T-helper 2 cell treated with Interferon-gamma antibody and Interleukin-4, amounts not matched to agents 5 μg/mL and 100 μg/mL, for 36 hours (primary cell): ENCODE data around the gene ADGRD1.
"Not testable (repeated sequence)": the region's sequence is repeated elsewhere in the genome, so short reads cannot be mapped to it uniquely, and the experiment has no call there.

Source experiments
- DNase-seq: peaks from one replicate; pipeline ENCODE4 v3.0.0; 2021; ENCODE audit warnings: low spot score
- H3K27ac Mint-ChIP-seq: one replicate; pipeline ENCODE4 v1.8.0; 2021; ENCODE audit warnings: mild to moderate bottlenecking, mixed read lengths
- H3K27me3 Mint-ChIP-seq: one replicate; pipeline ENCODE4 v1.8.0; 2021; ENCODE audit warnings: low read depth, mixed read lengths
- H3K36me3 Mint-ChIP-seq: one replicate; pipeline ENCODE4 v1.8.0; 2021; ENCODE audit warnings: low read depth, mixed read lengths
- H3K4me1 Mint-ChIP-seq: one replicate; pipeline ENCODE4 v1.8.0; 2021; ENCODE audit warnings: low read depth, mixed read lengths
- H3K4me3 Mint-ChIP-seq: one replicate; pipeline ENCODE4 v1.8.0; 2022; ENCODE audit warnings: mild to moderate bottlenecking, moderate library complexity, mixed read lengths
- H3K9me3 Mint-ChIP-seq: one replicate; pipeline ENCODE4 v1.8.0; 2021; ENCODE audit warnings: mixed read lengths

ADGRD1 gene

GRCh38 chr12:130953771-130954543, at the start of gene ADGRD1:
Gene ADGRD1 (plus strand): TSS chr12:130953907. CDS start chr12:130954466, 559 bp downstream.
- H3K27ac Mint-ChIP-seq, result no peak within 1 kb of the TSS
- H3K9me3 Mint-ChIP-seq, result no peaks in the 10 kb centered on the region
- DNase-seq, result no peak
- H3K4me3 Mint-ChIP-seq, result no peak within 1 kb of the TSS
- no peaks in the 10 kb centered on the region for H3K4me1 Mint-ChIP-seq
- H3K27me3 Mint-ChIP-seq, result peaks cover 20% of the 10 kb centered on the region
- no peaks in the 10 kb centered on the region for H3K36me3 Mint-ChIP-seq

- Mint-ChIP-seq H3K4me1 (no peaks in the 10 kb centered on the region), H3K4me3 (no peak overlapping the region), H3K27me3 (peaks cover 6% of the 10 kb centered on the region), H3K36me3 (no peaks in the 10 kb centered on the region), H3K9me3 (peaks cover 4% of the 10 kb centered on the region), H3K27ac (no peak overlapping the region)
- DNase-seq, result no peak
Measured at GRCh38 chr12:130904064-130904463, 49.6 kb upstream of the ADGRD1 start.

GRCh38 chr12:130904936-130905455, 48.7 kb upstream of the ADGRD1 start:
- not testable (repeated sequence) for H3K27me3 Mint-ChIP-seq, H3K36me3 Mint-ChIP-seq, H3K9me3 Mint-ChIP-seq, H3K4me1 Mint-ChIP-seq, H3K27ac Mint-ChIP-seq, DNase-seq, H3K4me3 Mint-ChIP-seq

- no peaks in the 10 kb centered on the region for H3K4me1 Mint-ChIP-seq
- H3K27ac Mint-ChIP-seq, result no peak overlapping the region
- peaks cover 12% of the 10 kb centered on the region for H3K27me3 Mint-ChIP-seq
- H3K4me3 Mint-ChIP-seq, result no peak overlapping the region
- H3K36me3 Mint-ChIP-seq, result no peaks in the 10 kb centered on the region
- no peak for DNase-seq
- H3K9me3 Mint-ChIP-seq, result peaks cover 19% of the 10 kb centered on the region
Measured at GRCh38 chr12:130909111-130909510, 44.6 kb upstream of the ADGRD1 start.

- Mint-ChIP-seq H3K4me1 (no peaks in the 10 kb centered on the region), H3K27ac (no peak overlapping the region), H3K27me3 (peaks cover 25% of the 10 kb centered on the region), H3K36me3 (no peaks in the 10 kb centered on the region), H3K9me3 (peaks cover 19% of the 10 kb centered on the region), H3K4me3 (no peak overlapping the region)
- DNase-seq, result no peak
Measured at GRCh38 chr12:130911193-130911592, 42.5 kb upstream of the ADGRD1 start.

GRCh38 chr12:130911933-130912332, 41.8 kb upstream of the ADGRD1 start:
- Mint-ChIP-seq H3K27ac (no peak overlapping the region), H3K27me3 (peaks cover 32% of the 10 kb centered on the region), H3K9me3 (peaks cover 19% of the 10 kb centered on the region), H3K4me3 (no peak overlapping the region), H3K36me3 (no peaks in the 10 kb centered on the region), H3K4me1 (no peaks in the 10 kb centered on the region)
- no peak for DNase-seq

GRCh38 chr12:130916241-130916911, 37.3 kb upstream of the ADGRD1 start:
- Mint-ChIP-seq H3K27ac (no peak overlapping the region), H3K4me1 (no peaks in the 10 kb centered on the region), H3K9me3 (peaks cover 5% of the 10 kb centered on the region), H3K4me3 (no peak overlapping the region), H3K27me3 (peaks cover 37% of the 10 kb centered on the region), H3K36me3 (no peaks in the 10 kb centered on the region)
- peak; percentile 7 for DNase-seq

GRCh38 chr12:130917607-130918006, 36.1 kb upstream of the ADGRD1 start:
- Mint-ChIP-seq H3K27me3 (peaks cover 32% of the 10 kb centered on the region), H3K36me3 (no peaks in the 10 kb centered on the region), H3K4me1 (no peaks in the 10 kb centered on the region), H3K4me3 (no peak overlapping the region), H3K27ac (no peak overlapping the region), H3K9me3 (no peaks in the 10 kb centered on the region)
- DNase-seq, result no peak

- Mint-ChIP-seq H3K4me3 (no peak overlapping the region), H3K27ac (no peak overlapping the region), H3K4me1 (no peaks in the 10 kb centered on the region), H3K27me3 (peaks cover 31% of the 10 kb centered on the region), H3K36me3 (no peaks in the 10 kb centered on the region), H3K9me3 (no peaks in the 10 kb centered on the region)
- DNase-seq, result no peak
Measured at GRCh38 chr12:130919086-130919485, 34.6 kb upstream of the ADGRD1 start.

- peaks cover 24% of the 10 kb centered on the region for H3K27me3 Mint-ChIP-seq
- no peaks in the 10 kb centered on the region for H3K9me3 Mint-ChIP-seq
- no peak overlapping the region for H3K27ac Mint-ChIP-seq
- DNase-seq, result no peak
- no peaks in the 10 kb centered on the region for H3K4me1 Mint-ChIP-seq
- H3K36me3 Mint-ChIP-seq, result no peaks in the 10 kb centered on the region
- H3K4me3 Mint-ChIP-seq, result no peak overlapping the region
Measured at GRCh38 chr12:130920119-130920703, 33.5 kb upstream of the ADGRD1 start.

GRCh38 chr12:130920723-130921381, 32.9 kb upstream of the ADGRD1 start:
- no peaks in the 10 kb centered on the region for H3K36me3 Mint-ChIP-seq
- H3K9me3 Mint-ChIP-seq, result no peaks in the 10 kb centered on the region
- H3K27me3 Mint-ChIP-seq, result peaks cover 21% of the 10 kb centered on the region
- H3K27ac Mint-ChIP-seq, result no peak overlapping the region
- no peaks in the 10 kb centered on the region for H3K4me1 Mint-ChIP-seq
- no peak overlapping the region for H3K4me3 Mint-ChIP-seq
- no peak for DNase-seq

- Mint-ChIP-seq H3K27me3 (peaks cover 8% of the 10 kb centered on the region), H3K4me1 (no peaks in the 10 kb centered on the region), H3K9me3 (no peaks in the 10 kb centered on the region), H3K4me3 (no peak overlapping the region), H3K36me3 (no peaks in the 10 kb centered on the region), H3K27ac (no peak overlapping the region)
- DNase-seq, result no peak
Measured at GRCh38 chr12:130922511-130922953, 31.2 kb upstream of the ADGRD1 start.

- Mint-ChIP-seq H3K36me3 (no peaks in the 10 kb centered on the region), H3K4me1 (no peaks in the 10 kb centered on the region), H3K4me3 (no peak overlapping the region), H3K27me3 (peaks cover 12% of the 10 kb centered on the region), H3K27ac (no peak overlapping the region), H3K9me3 (no peaks in the 10 kb centered on the region)
- no peak for DNase-seq
Measured at GRCh38 chr12:130924966-130925665, 28.6 kb upstream of the ADGRD1 start.
